Measurements from ENCODE around the gene DDIT4.
"Not testable (repeated sequence)": the region's sequence is repeated elsewhere in the genome, so short reads cannot be mapped to it uniquely, and the experiment has no call there.

The DDIT4 gene

DNA sequence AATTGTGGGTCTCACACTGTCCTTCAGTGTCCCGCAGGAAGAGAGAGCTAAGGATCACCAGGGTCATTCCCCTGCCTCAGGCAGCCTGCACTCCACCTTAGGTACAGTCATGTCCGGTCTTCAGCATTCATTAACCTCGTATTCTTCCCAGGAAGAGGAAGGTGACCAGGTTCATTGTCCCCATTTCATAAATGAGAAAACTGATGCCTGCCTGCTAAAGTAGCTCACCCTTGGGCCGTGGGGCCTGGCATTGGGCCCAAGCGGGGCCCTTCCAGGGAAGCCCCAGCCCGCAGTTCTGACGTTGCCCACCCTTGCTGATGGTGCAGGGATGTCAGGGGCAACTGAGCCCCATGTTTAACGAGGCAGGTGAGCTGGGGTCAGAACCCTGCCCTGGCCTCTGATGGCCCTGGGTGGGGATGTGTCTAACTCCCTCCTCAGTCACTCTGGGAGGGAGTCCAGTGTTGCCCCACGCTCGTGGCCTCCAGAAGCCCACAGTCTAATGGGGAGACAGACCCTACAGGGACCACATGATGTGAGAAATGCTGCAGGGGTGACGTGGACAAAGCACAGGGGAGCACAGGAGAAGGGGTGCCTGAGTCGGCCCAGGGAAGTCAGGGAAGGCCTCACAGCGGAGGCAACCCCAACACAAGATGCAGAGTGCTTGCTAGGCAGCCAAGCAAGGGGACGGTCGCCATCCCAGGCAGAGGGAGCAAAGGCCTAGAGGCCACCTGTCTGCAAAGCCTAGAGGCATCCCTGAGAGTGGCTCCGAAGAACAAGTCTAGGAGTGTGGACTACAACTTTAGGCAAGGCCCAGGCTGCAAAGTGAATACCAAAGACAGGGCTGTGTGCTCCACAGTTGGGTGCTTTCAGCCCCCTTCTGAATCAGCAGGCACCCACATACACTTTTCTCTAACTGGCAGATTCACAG, 25.1 kb downstream of the DDIT4 start:
- H3K9me3 Mint-ChIP-seq: no peaks in the 10 kb centered on the region
- peaks cover 24% of the 10 kb centered on the region for H3K36me3 Mint-ChIP-seq (ENCODE audit: insufficient read depth)
- H3K27ac Mint-ChIP-seq: peak overlapping the region; percentile 95 to 97
- peak overlapping the region in 1 of 2 donors; percentile 77 for H3K4me3 Mint-ChIP-seq
- H3K27me3 Mint-ChIP-seq: no peaks in the 10 kb centered on the region
- DNase-seq (no peak), ATAC-seq (replicated peaks) (no peak)
- H3K4me1 Mint-ChIP-seq (ENCODE audit: low read depth in 2 of 2): peaks cover 28 to 34% of the 10 kb centered on the region in 2 donors

DNA sequence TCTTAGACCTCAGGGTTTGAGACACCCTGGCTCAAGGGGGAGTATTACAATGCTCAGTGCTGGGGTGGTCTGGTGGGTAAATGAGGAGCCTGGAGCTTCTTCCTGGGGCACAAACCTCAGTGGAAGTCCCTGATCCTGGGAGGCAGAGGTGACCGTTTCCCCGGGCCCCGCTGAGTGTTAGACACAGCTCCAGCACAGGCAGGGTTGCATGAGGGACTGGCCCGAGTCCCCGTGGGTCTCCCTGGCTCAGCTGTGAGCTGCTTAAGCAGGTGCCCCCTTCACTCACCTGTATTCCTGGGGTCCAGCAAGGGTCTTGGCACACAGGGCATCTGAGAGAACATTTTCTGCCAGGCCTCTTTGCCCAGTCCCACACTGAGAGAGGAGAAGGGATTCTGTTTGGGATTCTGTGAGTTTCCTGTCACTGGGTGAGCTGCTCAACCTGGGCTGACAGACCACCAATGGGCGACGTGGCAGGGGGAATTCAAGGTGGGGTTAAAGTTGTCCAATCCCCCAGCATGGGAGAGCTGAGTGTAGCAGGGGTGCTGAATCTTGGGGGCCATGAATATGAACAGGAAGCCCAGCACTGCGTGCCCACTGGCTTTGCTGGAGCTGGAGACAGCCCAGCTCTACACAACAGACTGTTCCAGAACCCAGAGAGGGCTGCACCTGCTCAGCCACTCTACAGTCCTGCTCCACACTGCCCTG, 29.9 kb downstream of the DDIT4 start:
- ATAC-seq (replicated peaks) (no peak), DNase-seq (no peak)
- H3K36me3 Mint-ChIP-seq (ENCODE audit: insufficient read depth): no peaks in the 10 kb centered on the region
- H3K9me3 Mint-ChIP-seq: no peaks in the 10 kb centered on the region
- peaks cover 20% of the 10 kb centered on the region in 2 donors for H3K4me1 Mint-ChIP-seq (ENCODE audit: low read depth in 2 of 2)
- H3K27me3 Mint-ChIP-seq: no peaks in the 10 kb centered on the region
- H3K4me3 Mint-ChIP-seq: no peak overlapping the region
- H3K27ac Mint-ChIP-seq: peak overlapping the region in 1 of 2 donors; percentile 55

DNA sequence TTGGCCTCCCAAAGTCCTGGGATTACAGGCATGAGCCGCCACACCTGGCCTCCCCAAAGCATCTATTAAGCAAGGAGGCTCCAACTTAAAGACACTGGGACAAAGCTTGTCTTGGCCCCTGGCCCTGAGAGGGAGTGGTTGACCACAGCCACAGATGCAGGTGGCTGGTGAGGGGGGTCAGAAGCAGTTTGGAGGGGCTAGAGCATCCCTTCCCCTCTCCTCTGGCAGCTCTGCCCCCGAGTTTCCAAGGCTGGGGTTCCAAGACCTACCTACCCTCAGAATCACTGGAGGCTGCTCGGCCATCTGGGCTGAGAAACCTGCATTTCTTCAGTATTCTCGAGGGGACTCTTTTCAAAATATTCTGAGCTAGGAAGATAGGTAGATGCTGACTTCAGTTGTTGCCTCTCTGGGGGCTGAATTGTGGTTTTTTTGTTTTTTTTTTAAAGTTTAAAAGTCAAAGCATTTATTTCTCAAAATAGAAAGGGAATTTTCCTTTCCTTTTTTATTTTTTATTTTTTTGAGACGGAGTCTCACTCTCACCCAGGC, 32.6 kb downstream of the DDIT4 start:
- Mint-ChIP-seq H3K9me3 (no peaks in the 10 kb centered on the region), H3K36me3 (ENCODE audit: insufficient read depth) (peaks cover 3% of the 10 kb centered on the region), H3K4me1 (ENCODE audit: low read depth in 2 of 2) (peaks cover 23 to 34% of the 10 kb centered on the region in 2 donors), H3K27me3 (no peaks in the 10 kb centered on the region), H3K27ac (peak overlapping the region in 1 of 2 donors; percentile 60), H3K4me3 (no peak overlapping the region)
- ATAC-seq (replicated peaks) (no peak), DNase-seq (no peak)

DNA sequence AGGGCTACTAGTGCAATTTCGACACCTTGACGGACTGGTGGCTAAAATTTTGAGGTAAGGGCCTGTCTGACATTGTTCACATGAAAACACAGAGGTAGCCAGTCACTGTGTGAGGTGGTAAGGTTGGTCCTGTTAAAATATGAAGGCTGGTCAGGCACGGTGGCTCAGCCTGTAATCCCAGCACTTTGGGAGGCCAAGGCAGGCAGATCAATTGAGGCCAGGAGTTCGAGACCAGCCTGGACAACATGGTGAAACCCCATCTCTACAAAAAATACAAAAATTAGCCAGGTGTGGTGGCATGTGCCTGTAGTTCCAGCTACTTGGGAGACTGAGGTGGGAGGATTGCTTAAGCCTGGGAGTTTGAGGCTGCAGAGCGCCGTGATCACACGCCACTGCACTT, 34.0 kb downstream of the DDIT4 start:
- H3K27me3 Mint-ChIP-seq; H3K9me3 Mint-ChIP-seq; DNase-seq; H3K36me3 Mint-ChIP-seq (ENCODE audit: insufficient read depth); H3K4me3 Mint-ChIP-seq; ATAC-seq (replicated peaks): not testable (repeated sequence)
- Mint-ChIP-seq H3K27ac (peak overlapping the region in 1 of 2 donors; percentile 77), H3K4me1 (ENCODE audit: low read depth in 2 of 2) (peaks cover 28 to 32% of the 10 kb centered on the region in 2 donors)

DNA sequence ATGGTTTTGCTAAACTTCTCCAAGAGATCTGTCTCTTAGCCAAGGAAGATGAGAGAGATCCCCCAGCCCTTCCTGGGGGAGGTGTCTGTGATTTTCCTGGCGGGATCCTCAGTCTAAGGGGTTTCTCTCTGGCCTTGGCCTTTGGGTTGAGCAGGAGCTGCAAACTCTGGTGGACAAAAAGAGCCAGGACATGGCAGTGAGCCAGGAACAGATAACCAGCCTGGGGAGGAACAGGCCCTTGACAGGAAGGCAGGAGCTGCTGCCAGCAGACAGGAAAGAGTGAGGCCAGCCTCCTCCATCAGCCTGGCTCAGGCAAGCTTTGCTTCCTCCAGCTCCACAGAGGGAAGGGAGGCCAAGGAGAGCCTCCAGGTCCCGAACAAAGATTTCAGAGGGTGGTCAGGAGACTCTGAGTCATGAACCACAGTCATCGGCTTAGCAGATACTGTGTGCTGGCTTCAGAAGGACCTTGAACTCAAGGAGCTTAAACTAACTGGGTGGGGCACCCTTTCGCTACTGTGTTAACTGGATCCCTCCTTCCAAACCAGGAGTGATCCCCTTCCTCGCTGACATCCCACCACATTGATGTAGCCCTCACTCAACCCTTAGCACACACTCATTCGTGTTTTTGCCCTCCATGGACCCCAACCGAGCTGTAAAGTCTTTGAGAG, 34.7 kb downstream of the DDIT4 start:
- Mint-ChIP-seq H3K27ac (peak overlapping the region; percentile 38 to 77), H3K4me3 (no peak overlapping the region), H3K36me3 (ENCODE audit: insufficient read depth) (peaks cover 3% of the 10 kb centered on the region), H3K27me3 (no peaks in the 10 kb centered on the region), H3K9me3 (no peaks in the 10 kb centered on the region), H3K4me1 (ENCODE audit: low read depth in 2 of 2) (peaks cover 28 to 32% of the 10 kb centered on the region in 2 donors)
- DNase-seq (no peak), ATAC-seq (replicated peaks) (peak; percentile 30)

DNA sequence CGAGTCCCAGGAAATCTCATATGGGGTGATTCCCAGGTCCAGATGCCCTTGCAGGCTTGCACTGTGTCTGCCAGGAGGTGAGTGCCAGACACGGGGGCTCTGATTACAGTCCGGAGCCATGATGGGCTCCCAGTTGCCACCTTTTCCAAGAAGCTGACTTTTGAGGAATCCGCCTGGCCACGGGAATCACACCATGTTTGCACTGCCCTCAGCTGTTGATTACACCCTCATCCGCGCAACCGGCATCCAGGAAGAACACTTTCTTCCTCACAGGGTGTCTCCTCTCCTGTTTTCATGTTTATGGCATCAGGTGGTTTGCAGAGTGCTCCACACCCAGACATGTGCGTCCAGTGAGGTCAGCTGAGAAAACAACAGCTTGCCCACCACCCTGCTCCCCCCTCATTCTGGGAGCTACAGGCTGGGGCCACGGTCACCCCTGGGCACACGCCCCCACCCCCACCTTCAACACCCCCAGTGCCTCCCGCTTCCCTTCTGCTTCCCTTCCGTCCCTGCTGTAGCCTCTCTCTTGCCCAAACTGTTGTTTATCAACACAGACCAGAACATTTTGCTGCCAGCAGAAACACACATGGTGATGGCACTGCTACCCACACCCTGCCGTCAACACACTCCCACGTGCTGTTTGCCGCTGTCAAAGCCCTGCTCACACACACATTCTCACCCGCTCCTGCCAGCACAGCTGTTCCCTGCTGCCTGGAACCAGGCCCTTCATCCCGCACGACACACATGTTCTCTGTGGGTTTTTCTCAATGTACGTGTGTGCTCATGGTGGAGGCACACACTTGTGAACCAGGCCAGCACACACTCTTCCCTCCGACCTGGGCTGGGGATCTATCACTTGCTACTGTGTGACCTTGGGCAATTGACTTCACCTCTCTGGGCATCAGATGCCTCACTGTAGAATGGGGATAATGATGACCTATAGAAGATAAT, 35.8 kb downstream of the DDIT4 start:
- H3K27ac Mint-ChIP-seq: peak overlapping the region; percentile 72 to 77
- H3K4me1 Mint-ChIP-seq (ENCODE audit: low read depth in 2 of 2): peaks cover 25 to 32% of the 10 kb centered on the region in 2 donors
- H3K27me3 Mint-ChIP-seq: no peaks in the 10 kb centered on the region
- ATAC-seq (replicated peaks): peak; percentile 39
- H3K36me3 Mint-ChIP-seq (ENCODE audit: insufficient read depth): peaks cover 3% of the 10 kb centered on the region
- peak overlapping the region in 1 of 2 donors; percentile 32 for H3K4me3 Mint-ChIP-seq
- no peaks in the 10 kb centered on the region for H3K9me3 Mint-ChIP-seq
- DNase-seq: no peak

DNA sequence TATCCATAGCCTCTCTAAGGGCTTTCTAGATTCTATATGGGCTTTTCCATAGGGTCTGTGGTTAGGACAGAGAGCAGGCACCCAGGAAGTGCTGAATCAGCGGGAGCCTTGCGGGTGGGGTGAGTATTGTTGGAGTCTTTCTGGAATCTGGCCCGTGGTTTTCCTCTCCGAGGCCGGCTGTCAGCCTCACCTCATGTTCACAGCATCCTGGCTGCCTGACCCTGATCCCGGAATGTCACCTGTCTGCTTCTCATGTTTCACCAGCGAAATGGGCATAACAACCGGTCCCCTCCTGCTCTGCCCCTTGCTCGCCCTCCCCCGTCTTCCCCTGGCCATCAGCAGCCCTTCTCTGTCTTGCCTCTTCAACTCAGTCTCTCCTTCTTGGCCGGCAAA, 36.5 kb downstream of the DDIT4 start:
- peak overlapping the region; percentile 46 to 72 for H3K27ac Mint-ChIP-seq
- H3K9me3 Mint-ChIP-seq: no peaks in the 10 kb centered on the region
- no peak overlapping the region for H3K4me3 Mint-ChIP-seq
- DNase-seq (no peak), ATAC-seq (replicated peaks) (no peak)
- no peaks in the 10 kb centered on the region for H3K27me3 Mint-ChIP-seq
- peaks cover 22 to 29% of the 10 kb centered on the region in 2 donors for H3K4me1 Mint-ChIP-seq (ENCODE audit: low read depth in 2 of 2)
- peaks cover 3% of the 10 kb centered on the region for H3K36me3 Mint-ChIP-seq (ENCODE audit: insufficient read depth)

DNA sequence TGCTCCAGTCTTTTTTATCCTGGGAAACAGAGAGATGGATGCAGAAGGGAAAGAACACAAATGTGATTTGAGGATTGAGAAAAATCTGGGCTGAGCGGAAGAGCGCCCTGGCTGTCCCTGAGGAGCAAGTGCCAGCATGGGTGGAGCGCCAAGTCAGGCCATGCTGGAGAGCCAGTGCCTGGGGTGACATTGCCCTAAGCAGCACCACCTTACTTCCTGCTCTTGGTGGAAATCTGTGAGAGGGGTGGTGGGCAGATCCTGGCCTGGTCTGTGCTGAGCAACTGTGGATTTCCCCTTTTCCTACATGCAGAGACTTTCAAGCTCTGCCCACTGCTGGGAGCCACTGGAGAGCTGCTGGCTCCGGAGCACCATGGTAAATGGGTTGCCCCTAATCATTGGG, 36.9 kb downstream of the DDIT4 start:
- H3K4me3 Mint-ChIP-seq: no peak overlapping the region

DNA sequence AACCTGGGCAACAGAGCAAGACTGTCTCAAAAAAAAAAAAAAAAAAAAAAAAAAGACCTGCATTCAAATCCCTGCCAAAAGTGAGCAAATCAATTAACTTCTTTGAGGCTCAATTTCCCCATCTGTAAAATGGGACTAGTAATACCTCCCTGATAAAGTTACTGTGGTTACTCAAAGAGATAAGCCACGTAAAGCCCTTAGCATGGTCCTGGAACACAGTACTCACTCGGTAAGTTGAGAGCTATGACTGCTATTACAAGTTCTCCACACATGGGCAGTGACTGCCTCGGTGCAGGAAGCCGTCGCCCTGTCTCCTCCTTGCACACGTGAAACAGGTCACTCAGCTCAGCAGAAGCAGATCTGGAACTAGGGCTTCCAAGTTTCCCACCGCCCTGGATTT, 37.9 kb downstream of the DDIT4 start:
- H3K9me3 Mint-ChIP-seq: no peaks in the 10 kb centered on the region
- H3K36me3 Mint-ChIP-seq (ENCODE audit: insufficient read depth): peaks cover 3% of the 10 kb centered on the region
- H3K27me3 Mint-ChIP-seq: no peaks in the 10 kb centered on the region
- DNase-seq: no peak
- H3K27ac Mint-ChIP-seq: no peak overlapping the region
- no peak overlapping the region for H3K4me3 Mint-ChIP-seq
- ATAC-seq (replicated peaks): peak; percentile 74
- H3K4me1 Mint-ChIP-seq (ENCODE audit: low read depth in 2 of 2): peaks cover 25 to 29% of the 10 kb centered on the region in 2 donors

More for the DNA sequence above, 36.9 kb downstream of the DDIT4 start:
- Mint-ChIP-seq H3K27me3 (no peaks in the 10 kb centered on the region), H3K27ac (no peak overlapping the region), H3K36me3 (ENCODE audit: insufficient read depth) (peaks cover 3% of the 10 kb centered on the region), H3K4me1 (ENCODE audit: low read depth in 2 of 2) (peaks cover 19 to 25% of the 10 kb centered on the region in 2 donors), H3K9me3 (no peaks in the 10 kb centered on the region)
- no peak for DNase-seq
- no peak for ATAC-seq (replicated peaks)

DNA sequence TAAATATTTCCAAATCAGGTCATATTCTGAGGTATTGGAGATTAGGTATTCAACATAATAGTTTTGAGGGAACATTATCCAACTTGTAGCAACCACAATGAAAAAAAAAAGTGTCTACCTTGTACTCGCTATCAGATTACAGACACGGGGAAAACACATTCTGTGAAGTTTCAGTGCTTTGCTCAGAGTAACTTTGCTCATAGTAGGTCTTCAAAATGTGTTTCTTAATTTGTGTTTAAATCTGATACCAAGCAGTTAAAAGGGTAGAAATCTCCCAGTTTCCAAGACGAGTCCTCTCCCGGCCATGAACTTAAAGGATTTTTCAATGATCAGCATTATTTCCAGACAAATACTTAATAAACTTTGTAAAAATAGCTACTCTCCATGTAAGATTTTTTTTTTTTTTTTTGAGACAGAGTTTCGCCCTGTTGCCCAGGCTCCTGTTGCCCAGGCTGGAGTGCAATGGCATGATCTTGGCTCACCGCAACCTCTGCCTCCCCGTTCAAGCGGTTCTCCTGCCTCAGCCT, 39.2 kb downstream of the DDIT4 start:
- Mint-ChIP-seq H3K27me3 (no peaks in the 10 kb centered on the region), H3K4me1 (ENCODE audit: low read depth in 2 of 2) (peaks cover 32 to 35% of the 10 kb centered on the region in 2 donors), H3K27ac (no peak overlapping the region), H3K36me3 (ENCODE audit: insufficient read depth) (peaks cover 3% of the 10 kb centered on the region), H3K9me3 (no peaks in the 10 kb centered on the region), H3K4me3 (no peak overlapping the region)
- DNase-seq: no peak
- no peak for ATAC-seq (replicated peaks)

DNA sequence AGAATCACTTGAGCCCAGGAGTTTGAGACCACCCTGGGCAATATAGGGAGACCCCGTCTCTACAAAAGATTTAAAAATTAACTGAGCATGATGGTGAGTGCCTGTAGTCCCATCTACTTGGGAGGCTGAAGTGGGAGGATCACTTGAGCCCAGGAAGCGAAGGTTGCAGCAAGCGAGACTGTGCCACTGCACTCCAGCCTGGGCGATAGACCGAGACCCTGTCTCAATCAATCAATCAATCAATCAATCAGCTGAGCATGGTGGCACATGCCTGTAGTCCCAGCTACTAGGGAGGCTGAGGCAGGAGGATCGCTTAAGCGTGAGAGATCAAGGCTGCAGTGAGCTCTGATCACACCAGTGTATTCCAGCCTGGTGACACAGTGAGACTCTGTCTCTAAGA, 40.5 kb downstream of the DDIT4 start:
- Mint-ChIP-seq H3K4me1 (ENCODE audit: low read depth in 2 of 2) (peaks cover 35 to 40% of the 10 kb centered on the region in 2 donors), H3K27me3 (no peaks in the 10 kb centered on the region), H3K4me3 (no peak overlapping the region), H3K9me3 (no peaks in the 10 kb centered on the region), H3K27ac (no peak overlapping the region), H3K36me3 (ENCODE audit: insufficient read depth) (peaks cover 9% of the 10 kb centered on the region)
- no peak for ATAC-seq (replicated peaks)
- DNase-seq: no peak

DNA sequence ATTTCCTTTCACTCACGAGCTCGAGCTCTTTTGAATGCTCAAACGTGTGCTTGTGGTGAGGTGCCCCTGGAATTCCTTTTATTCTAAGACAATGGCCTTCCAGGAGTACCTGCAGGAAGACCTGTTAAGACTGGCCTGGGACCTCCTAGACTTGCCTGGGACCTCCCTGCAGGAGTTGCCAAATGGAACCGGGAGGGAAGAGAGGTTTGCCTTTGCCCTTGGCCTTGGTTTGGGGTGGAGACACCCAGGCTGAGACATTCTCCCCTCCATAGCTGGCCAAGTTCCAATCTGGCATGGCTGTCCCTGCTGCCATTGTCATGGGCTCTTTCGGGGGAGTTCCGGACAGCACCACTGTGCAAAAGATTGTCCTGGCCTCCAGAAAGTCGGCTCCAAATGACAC, 41.3 kb downstream of the DDIT4 start:
- ATAC-seq (replicated peaks) (no peak), DNase-seq (no peak)
- no peak overlapping the region for H3K4me3 Mint-ChIP-seq
- no peak overlapping the region for H3K27ac Mint-ChIP-seq
- H3K36me3 Mint-ChIP-seq (ENCODE audit: insufficient read depth): peaks cover 11% of the 10 kb centered on the region
- peaks cover 31 to 38% of the 10 kb centered on the region in 2 donors for H3K4me1 Mint-ChIP-seq (ENCODE audit: low read depth in 2 of 2)
- no peaks in the 10 kb centered on the region for H3K27me3 Mint-ChIP-seq
- H3K9me3 Mint-ChIP-seq: no peaks in the 10 kb centered on the region
